Stimulated activated naive CD8-positive, alpha-beta T cell treated with anti-CD3 and anti-CD28 coated beads, Interleukin-15, Interleukin-2, amounts not matched to agents 100 U/mL and 50 U/mL, for 24 hours (primary cell): ENCODE results near the gene SLC37A2.
"Not testable (repeated sequence)": the region's sequence is repeated elsewhere in the genome, so short reads cannot be mapped to it uniquely, and the experiment has no call there.

Source experiments
- ATAC-seq: fragments of 150-1000 bp; cut with Tn5 transposase; one replicate; pipeline ENCODE4 v1.10.0; 2021
- DNase-seq: peaks from one replicate; pipeline ENCODE4 v3.0.0; 2021

SLC37A2 gene

DNA sequence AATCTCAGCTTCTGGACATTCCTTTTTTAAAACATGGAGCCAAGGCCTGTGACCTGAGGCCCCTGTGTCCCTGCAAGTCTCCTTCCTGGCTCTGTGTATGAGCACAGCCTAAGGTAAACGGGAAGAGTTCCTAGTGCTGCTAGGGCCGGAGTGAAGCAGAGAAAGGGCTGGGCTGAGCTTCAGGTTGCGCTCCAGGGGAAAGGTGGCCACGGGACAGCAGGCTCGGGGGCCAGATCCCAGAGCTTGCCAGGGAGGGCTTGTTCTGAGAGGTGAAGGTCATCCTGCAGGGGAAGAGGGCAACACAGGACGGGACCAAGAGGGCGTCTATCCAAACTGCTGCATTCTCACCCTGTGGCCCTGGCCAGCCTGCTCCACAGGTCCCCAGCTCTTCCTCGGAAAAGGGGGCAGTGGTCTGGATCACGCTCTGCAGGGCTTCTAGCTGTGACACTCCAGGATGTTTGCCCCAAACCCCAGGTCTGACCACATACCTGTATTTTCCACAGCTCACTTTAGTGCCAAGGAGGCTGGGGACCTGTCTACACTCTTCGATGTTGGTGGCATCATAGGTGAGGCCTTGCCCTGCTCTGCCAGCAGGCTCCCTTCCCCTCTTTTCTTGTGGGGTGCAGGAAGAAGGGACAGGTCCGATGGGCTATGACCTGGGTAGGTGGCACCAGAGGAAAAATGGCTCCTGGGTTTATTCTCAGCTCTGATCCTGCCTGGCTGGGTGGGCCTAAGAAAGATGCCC is 20.4 kb downstream of the SLC37A2 start:
- ATAC-seq = no peak
- no peak for DNase-seq

- ATAC-seq (no peak), DNase-seq (no peak)
These were observed 20.9 kb downstream of the SLC37A2 start for GRCh38 chr11:125084057-125084416.

- DNase-seq = no peak
- no peak for ATAC-seq
These were observed 21.7 kb downstream of the SLC37A2 start for GRCh38 chr11:125084761-125085231.

DNA sequence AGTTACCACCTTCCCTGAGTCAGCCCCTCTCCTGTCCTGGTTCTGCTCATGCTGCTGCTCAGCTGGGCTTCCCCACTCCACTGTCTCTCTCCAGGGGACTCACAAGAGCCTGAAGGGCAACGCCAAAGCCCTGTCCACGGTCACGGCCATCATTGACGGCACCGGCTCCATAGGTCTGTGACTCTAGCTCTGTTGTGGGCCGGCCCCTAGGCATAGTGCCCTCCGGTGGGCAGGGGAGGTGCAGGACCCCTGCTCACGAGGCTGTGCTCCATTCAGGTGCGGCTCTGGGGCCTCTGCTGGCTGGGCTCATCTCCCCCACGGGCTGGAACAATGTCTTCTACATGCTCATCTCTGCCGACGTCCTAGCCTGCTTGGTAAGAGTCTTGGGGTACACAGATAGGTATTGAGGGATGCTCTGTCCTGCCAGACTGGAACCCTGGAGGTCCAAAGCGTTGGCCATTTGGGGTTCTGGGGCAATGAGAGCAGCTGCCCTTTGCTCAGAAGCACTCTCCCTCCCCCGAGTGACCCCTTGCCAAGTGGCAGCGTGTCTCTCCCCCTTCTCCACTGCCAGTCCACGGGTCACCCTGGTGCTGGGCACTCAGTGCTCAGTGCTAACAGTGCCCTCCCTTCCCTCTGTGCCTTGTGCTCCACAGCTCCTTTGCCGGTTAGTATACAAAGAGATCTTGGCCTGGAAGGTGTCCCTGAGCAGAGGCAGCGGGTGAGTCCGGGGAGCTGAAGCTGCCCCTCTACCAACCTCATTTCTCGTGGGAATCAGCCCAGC is 22.4 kb downstream of the SLC37A2 start:
- no peak for ATAC-seq

GRCh38 chr11:125086633-125087296 is 23.7 kb downstream of the SLC37A2 start:
- no peak for ATAC-seq
- DNase-seq = no peak

More for the DNA sequence above, 22.4 kb downstream of the SLC37A2 start:
- DNase-seq = no peak

DNA sequence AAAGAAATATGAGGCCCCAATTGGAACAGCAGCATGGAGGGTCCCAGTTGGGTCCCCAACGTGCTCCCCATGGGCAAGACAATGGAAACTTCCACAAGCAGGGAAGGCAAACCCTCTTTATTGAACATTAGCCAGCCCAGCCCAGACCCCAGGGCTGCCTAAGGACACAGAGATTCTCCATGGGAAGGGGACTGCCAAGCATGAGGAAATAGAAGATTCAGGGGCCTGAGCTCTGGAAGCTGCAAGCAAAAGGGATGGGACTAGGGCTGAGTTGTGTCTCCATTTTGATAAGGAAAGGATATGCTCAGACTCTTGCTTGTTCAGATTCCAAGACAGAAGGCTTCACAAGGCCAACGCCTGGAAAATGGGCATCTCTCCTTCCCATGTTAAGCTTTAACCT is 25.0 kb downstream of the SLC37A2 start:
- ATAC-seq (no peak), DNase-seq (no peak)

GRCh38 chr11:125088576-125089455 is 25.7 kb downstream of the SLC37A2 start:
- no peak for ATAC-seq
- no peak for DNase-seq

- ATAC-seq, DNase-seq: not testable (repeated sequence)
These were observed 26.4 kb downstream of the SLC37A2 start for GRCh38 chr11:125089481-125089880.

- not testable (repeated sequence) for DNase-seq, ATAC-seq
These were observed 27.0 kb downstream of the SLC37A2 start for GRCh38 chr11:125090151-125090550.

- ATAC-seq (no peak), DNase-seq (no peak)
These were observed 27.7 kb downstream of the SLC37A2 start for GRCh38 chr11:125090816-125091215.

- peak; percentile 38 for ATAC-seq
- DNase-seq = no peak
These were observed 28.3 kb downstream of the SLC37A2 start for GRCh38 chr11:125091247-125091876.

- DNase-seq (no peak), ATAC-seq (no peak)
These were observed 29.0 kb downstream of the SLC37A2 start for GRCh38 chr11:125091877-125092664.

- no peak for DNase-seq
- ATAC-seq = no peak
These were observed 29.6 kb downstream of the SLC37A2 start for GRCh38 chr11:125092669-125093068.

GRCh38 chr11:125093502-125093901 is 30.4 kb downstream of the SLC37A2 start:
- no peak for ATAC-seq
- no peak for DNase-seq

DNA sequence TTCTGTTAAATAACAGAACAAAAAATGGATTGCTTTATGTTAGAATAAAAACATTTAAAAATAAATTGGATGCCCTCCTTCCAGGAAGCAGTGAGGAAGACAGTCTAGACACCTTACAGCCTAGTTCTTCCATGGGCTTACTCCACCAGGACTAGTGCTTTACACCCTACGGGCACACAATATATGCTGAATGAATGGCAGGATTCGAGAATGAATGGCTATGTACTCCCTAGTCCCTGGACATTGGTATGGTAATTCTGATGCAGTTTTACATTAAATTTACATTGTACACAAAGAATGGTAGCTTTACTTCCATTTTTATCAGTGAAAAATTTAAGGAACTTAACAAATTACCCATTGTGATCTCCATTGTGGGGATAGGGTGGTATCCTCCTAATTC is 31.6 kb downstream of the SLC37A2 start:
- DNase-seq (no peak), ATAC-seq (no peak)

DNA sequence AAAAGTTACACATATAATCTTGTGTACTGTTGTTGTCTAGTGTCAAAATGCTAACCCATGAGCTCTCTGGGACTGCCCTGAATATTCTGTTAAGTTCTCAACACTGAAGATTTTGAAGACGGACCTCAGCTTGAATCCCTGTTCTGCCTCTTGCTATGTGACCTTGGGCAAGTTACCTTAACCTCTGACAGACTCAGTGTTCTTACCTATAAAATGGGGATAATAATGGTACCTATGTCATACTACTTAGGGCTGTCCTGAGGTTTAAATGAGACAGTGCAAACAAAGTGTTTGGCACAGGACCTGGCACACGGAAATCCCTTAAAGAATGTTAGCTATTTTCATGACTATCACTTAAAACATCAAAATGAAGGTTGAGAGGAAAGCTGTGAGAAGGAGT is 37.0 kb downstream of the SLC37A2 start:
- ATAC-seq (no peak), DNase-seq (no peak)

DNA sequence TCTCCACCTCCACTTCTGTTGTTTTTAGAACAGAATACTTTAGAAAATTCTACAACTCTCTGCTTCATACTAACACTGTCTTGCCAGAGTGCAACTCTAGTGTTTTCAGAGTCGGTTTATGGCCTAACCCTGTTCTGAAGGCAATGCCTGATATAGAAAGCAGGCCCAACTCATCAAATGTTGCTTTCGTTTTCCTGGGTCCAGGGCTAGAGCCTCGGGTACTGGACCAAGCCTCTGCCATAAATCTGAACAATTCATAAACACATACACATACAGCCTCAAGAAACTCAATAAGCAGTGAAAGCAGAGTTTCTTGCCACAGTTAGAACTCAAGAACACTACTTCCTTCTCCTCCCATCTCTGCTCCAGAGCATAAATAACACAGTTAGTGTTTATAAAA is 38.5 kb downstream of the SLC37A2 start:
- ATAC-seq = no peak
- no peak for DNase-seq

DNA sequence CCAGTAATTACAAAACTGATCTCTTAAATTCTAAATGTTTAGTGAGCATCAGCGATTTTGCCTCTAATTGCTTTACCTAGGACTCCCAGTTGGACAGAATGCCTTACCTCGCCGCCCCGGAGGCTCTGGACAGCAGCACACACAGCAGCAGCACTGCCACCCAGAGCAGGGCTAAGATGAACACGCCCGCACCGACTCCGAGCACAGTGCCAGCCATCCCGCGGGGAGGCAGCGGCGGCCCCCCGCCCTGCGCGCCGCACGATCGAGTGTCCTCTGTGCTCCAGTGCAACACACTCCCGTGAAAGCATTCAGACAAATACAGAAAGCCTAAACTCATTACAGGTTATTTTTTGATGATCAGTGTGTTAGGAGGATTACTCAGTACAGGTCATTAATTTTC is 38.9 kb downstream of the SLC37A2 start:
- DNase-seq (no peak), ATAC-seq (no peak)

DNA sequence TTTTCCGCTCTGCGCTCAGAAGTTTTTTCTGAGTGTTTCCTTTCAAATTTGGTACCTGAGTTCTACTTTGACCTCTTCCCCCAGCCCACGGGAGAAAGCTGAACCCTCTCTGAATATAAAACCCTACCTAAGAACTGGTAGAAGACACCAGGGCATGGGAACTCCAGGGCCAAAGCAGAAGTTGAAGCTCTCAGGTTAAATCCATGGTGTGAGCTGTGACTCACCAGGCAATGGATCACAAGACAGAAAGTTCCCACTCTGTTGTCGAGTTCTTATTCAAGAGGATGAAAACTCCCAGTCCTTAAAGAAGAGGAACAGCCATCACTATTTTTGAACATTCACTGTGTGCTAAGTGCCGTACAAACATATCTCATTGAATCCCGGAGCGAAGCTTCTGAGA is 39.4 kb downstream of the SLC37A2 start:
- DNase-seq (no peak), ATAC-seq (no peak)

GRCh38 chr11:125105926-125106325 is 42.8 kb downstream of the SLC37A2 start:
- ATAC-seq = no peak
- no peak for DNase-seq

DNA sequence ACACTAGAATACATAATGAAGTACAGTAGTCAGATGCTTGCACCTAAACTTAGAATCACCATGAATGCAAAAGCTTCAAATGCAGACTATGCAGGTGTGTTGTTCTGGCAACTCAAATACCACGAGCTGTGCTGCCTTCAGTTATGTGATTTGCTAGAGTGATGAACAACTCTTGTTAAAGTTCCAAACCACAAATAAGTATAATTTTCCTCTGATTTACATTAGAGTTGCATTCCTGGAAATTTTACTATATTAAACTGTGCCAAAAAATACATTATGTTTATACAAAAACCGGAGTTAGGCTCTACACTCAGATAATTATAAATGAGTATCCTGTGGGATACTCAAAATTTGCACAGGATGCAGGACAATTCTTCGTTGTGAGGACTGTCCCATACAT is 45.4 kb downstream of the SLC37A2 start:
- no peak for DNase-seq
- ATAC-seq = no peak
